Hematopoietic multipotent progenitor cell treated with erythropoietin and hydrocortisone succinate and interleukin-3 and kit ligand, for 15 days (in vitro differentiated cells): ENCODE measurements around the gene ZHX3.
A peak's percentile ranks its signal among the peaks of the same experiment; 100 is the strongest.

ENCODE experiments used
- DNase-seq: peaks from one replicate; pipeline ENCODE4 v3.0.0-alpha.2; 2015; ENCODE audit warnings: low spot score

The ZHX3 gene

GRCh38 chr20:41300383-41300782, 17.1 kb downstream of the ZHX3 start:
- DNase-seq: no peak

- DNase-seq: no peak
These were observed 17.6 kb downstream of the ZHX3 start for GRCh38 chr20:41299899-41300298.

GRCh38 chr20:41293269-41294037, 24.1 kb downstream of the ZHX3 start:
- DNase-seq: no peak

- no peak for DNase-seq
These were observed 26.6 kb downstream of the ZHX3 start for GRCh38 chr20:41290804-41291389.

- DNase-seq: no peak
These were observed 30.2 kb downstream of the ZHX3 start for GRCh38 chr20:41287327-41287726.

GRCh38 chr20:41286240-41286851, 31.2 kb downstream of the ZHX3 start:
- DNase-seq: no peak

- no peak for DNase-seq
These were observed 37.8 kb downstream of the ZHX3 start for GRCh38 chr20:41279546-41280225.

GRCh38 chr20:41278936-41279335, 38.6 kb downstream of the ZHX3 start:
- no peak for DNase-seq

- DNase-seq: no peak
These were observed 40.5 kb downstream of the ZHX3 start for GRCh38 chr20:41277049-41277448.

GRCh38 chr20:41276317-41276751, 41.2 kb downstream of the ZHX3 start:
- no peak for DNase-seq

GRCh38 chr20:41275301-41275731, 42.2 kb downstream of the ZHX3 start:
- DNase-seq: no peak

GRCh38 chr20:41274152-41274551, 43.4 kb downstream of the ZHX3 start:
- no peak for DNase-seq

GRCh38 chr20:41273445-41273844, 44.1 kb downstream of the ZHX3 start:
- no peak for DNase-seq

GRCh38 chr20:41272339-41272738, 45.2 kb downstream of the ZHX3 start:
- no peak for DNase-seq

GRCh38 chr20:41268917-41269652, 48.4 kb downstream of the ZHX3 start:
- no peak for DNase-seq

GRCh38 chr20:41268402-41268801, 49.1 kb downstream of the ZHX3 start:
- DNase-seq: no peak

GRCh38 chr20:41265938-41266337, 51.6 kb downstream of the ZHX3 start:
- DNase-seq: no peak

GRCh38 chr20:41264819-41265218, 52.7 kb downstream of the ZHX3 start:
- no peak for DNase-seq

- DNase-seq: peak; percentile 17
These were observed 55.5 kb downstream of the ZHX3 start for GRCh38 chr20:41261790-41262717.

- DNase-seq: no peak
These were observed 56.3 kb downstream of the ZHX3 start for GRCh38 chr20:41261260-41261659.

- no peak for DNase-seq
These were observed 56.8 kb downstream of the ZHX3 start for GRCh38 chr20:41260734-41261220.
